Endothelial cell of umbilical vein (primary cell): ENCODE measurements around the gene RHOB. TPM values are rescaled to one million over a fixed set of nuclear protein-coding genes. Genes with fewer than 3 reads are reported as not detected.

Experiments
- BruUV-seq: library from RNA; stranded (reverse); fragments of 400-500 nt; replicated peaks from 2 replicates; lab custom pipeline; 2021; lab: Mats Ljungman, UMichigan
- CTCF ChIA-PET: fragments of 300-600, 350-600 bp; sonication (Branson Sonifier 250); formaldehyde crosslinking; loops from one replicate; lab custom pipeline; 2021; ENCODE audit warnings: antibody characterized with exemption, inconsistent platforms; lab: Charles Lee
- POLR2A ChIA-PET: fragments of 300-600, 350-600 bp; sonication (Branson Sonifier 250); formaldehyde crosslinking; loops from one replicate; lab custom pipeline; 2021; ENCODE audit warnings: antibody characterized with exemption, inconsistent platforms; lab: Charles Lee
- DNase-seq: peaks from one replicate; pipeline ENCODE4 v3.0.0-alpha.2; 2011; ENCODE audit warnings: low read depth, low spot score
- FAIRE-seq: peaks from 2 replicates; lab custom pipeline; 2011; peaks lifted over from hg19 to GRCh38; lab: Jason Lieb, UNC
- H2AFZ ChIP-seq: 2 replicates; pipeline ENCODE4 v1.6.0; 2012; ENCODE audit warnings: low read depth, low read length, control low read depth, inconsistent platforms
- H3K27ac ChIP-seq: 2 replicates; pipeline ENCODE4 v1.5.1; 2011; ENCODE audit warnings: low read depth, mild to moderate bottlenecking, control low read depth, low read length, moderate library complexity; ENCODE audit not compliant: insufficient read depth
- H3K27me3 ChIP-seq, 2 experiments: 2 replicates each; pipeline versions ENCODE4 v1.6.0 to v1.6.1; 2011; ENCODE audit warnings: low read length in 2 of 2, mixed read lengths in 1 of 2; ENCODE audit not compliant: control insufficient read depth in 2 of 2, insufficient read depth in 2 of 2
- H3K36me3 ChIP-seq, 2 experiments: 2 replicates in 1 of 2; 3 replicates in 1 of 2; pipeline ENCODE4 v1.5.1; 2011; ENCODE audit warnings: low read length in 2 of 2, mild to moderate bottlenecking in 1 of 2, moderate library complexity in 1 of 2; ENCODE audit not compliant: control insufficient read depth in 2 of 2, insufficient read depth in 2 of 2; ENCODE audit errors: extremely low read depth in 1 of 2
- H3K4me1 ChIP-seq: 3 replicates; pipeline ENCODE4 v1.5.1; 2011; ENCODE audit warnings: mild to moderate bottlenecking, low read length; ENCODE audit not compliant: control insufficient read depth, insufficient read depth; ENCODE audit errors: extremely low read depth
- H3K4me2 ChIP-seq: 2 replicates; pipeline ENCODE4 v1.6.1; 2011; ENCODE audit warnings: low read length, control low read depth, mixed read lengths; ENCODE audit not compliant: insufficient read depth
- H3K4me3 ChIP-seq, 3 experiments: fragments of 200-600 bp in 1 of 3; sonication (generic), shearing (Covaris generic) in 1 of 3; replicated peaks in 1 of 3; 2 replicates each; pipeline ENCODE4 v1.5.1; 2011 to 2016; ENCODE audit warnings: control low read depth in 3 of 3, low read length in 3 of 3, mild to moderate bottlenecking in 2 of 3, inconsistent platforms in 1 of 3, low read depth in 1 of 3, moderate library complexity in 1 of 3; ENCODE audit not compliant: insufficient read depth in 1 of 3
- H3K79me2 ChIP-seq: 2 replicates; pipeline ENCODE4 v1.6.0; 2012; ENCODE audit warnings: low read length, inconsistent platforms; ENCODE audit not compliant: control insufficient read depth, insufficient read depth
- H3K9ac ChIP-seq: replicated peaks from 2 replicates; pipeline ENCODE3; 2011; ENCODE audit warnings: low read length, control low read depth; ENCODE audit not compliant: insufficient read depth; ENCODE audit errors: extremely low read depth
- H3K9me1 ChIP-seq: replicated peaks from 3 replicates; pipeline ENCODE4 v1.6.0; 2011; ENCODE audit warnings: mild to moderate bottlenecking, low read length; ENCODE audit not compliant: control insufficient read depth, insufficient read depth; ENCODE audit errors: extremely low read depth
- H3K9me3 ChIP-seq: replicated peaks from 2 replicates; pipeline ENCODE4 v1.5.1; 2012; ENCODE audit warnings: low read length, inconsistent platforms; ENCODE audit not compliant: control insufficient read depth, insufficient read depth
- H4K20me1 ChIP-seq: replicated peaks from 2 replicates; pipeline ENCODE3; 2011; ENCODE audit warnings: mild to moderate bottlenecking, low read length; ENCODE audit not compliant: control insufficient read depth, insufficient read depth; ENCODE audit errors: extremely low read depth
- CTCF ChIP-seq, 2 donors: IDR thresholded peaks; 1 replicate in 1 of 2; 2 replicates in 1 of 2; pipeline ENCODE4 v1.5.1; 2011; ENCODE audit warnings: low read length in 2 of 2, mild to moderate bottlenecking in 2 of 2, moderate library complexity in 2 of 2, control low read depth in 1 of 2, inconsistent platforms in 1 of 2, low read depth in 1 of 2; ENCODE audit not compliant: insufficient read depth in 1 of 2; ENCODE audit errors: extremely low read depth in 1 of 2
- EZH2 ChIP-seq: IDR thresholded peaks from 2 replicates; pipeline ENCODE4 v1.6.1; 2012; ENCODE audit warnings: borderline replicate concordance, low read depth, mild to moderate bottlenecking, moderate library complexity, low read length, inconsistent platforms; ENCODE audit not compliant: severe bottlenecking
- FOS ChIP-seq: IDR thresholded peaks from 2 replicates; pipeline ENCODE4 v1.6.1; 2011; ENCODE audit warnings: mild to moderate bottlenecking, low read length, moderate library complexity, borderline replicate concordance; ENCODE audit not compliant: insufficient read depth
- GATA2 ChIP-seq: IDR thresholded peaks from 2 replicates; pipeline ENCODE4 v1.7.0; 2011; ENCODE audit warnings: low read depth, mild to moderate bottlenecking, moderate library complexity, mixed read lengths, low read length; ENCODE audit not compliant: insufficient read length, insufficient read depth
- JUN ChIP-seq: IDR thresholded peaks from 2 replicates; pipeline ENCODE4 v1.6.1; 2011; ENCODE audit warnings: borderline replicate concordance, low read depth; ENCODE audit not compliant: insufficient read length, insufficient read depth
- MYC ChIP-seq: IDR thresholded peaks from one replicate; pipeline ENCODE4 v1.6.1; 2011; ENCODE audit warnings: mild to moderate bottlenecking, low read depth, low read length
- POLR2A ChIP-seq: IDR thresholded peaks from 2 replicates; pipeline ENCODE4 v1.6.1; 2012; ENCODE audit warnings: low read depth, mild to moderate bottlenecking, control low read depth, low read length
- POLR2AphosphoS5 ChIP-seq: IDR thresholded peaks from 2 replicates; pipeline ENCODE4 v1.6.1; 2012; ENCODE audit warnings: low read depth, mild to moderate bottlenecking, control low read depth, low read length, moderate library complexity; ENCODE audit not compliant: insufficient read depth
- dilution Hi-C: fragments of 300-500 bp; cut with MboI; formaldehyde crosslinking; loops from one replicate; pipeline ENCODE4 v1.15.0; 2019; ENCODE audit warnings: low sequenced_read_pairs; ENCODE audit not compliant: extremely low pct_ligation_motif_present
- intact Hi-C: fragments of 100-400 bp; cut with micrococcal nuclease; formaldehyde crosslinking; loops from one replicate; pipeline ENCODE4 v1.10.0; 2022
- polyA plus RNA-seq, 4 experiments: library from polyadenylated mRNA; depleted of rRNA in 3 of 4; stranded (reverse) in 3 of 4; unstranded in 1 of 4; fragments of >200 nt; gene quantifications; 2 replicates each; pipeline versions ENCODE4 v1.2.1 to v1.2.3, GENCODE V29; 2011 to 2012; ENCODE audit warnings: missing spikeins in 1 of 4
- total RNA-seq: library from RNA; stranded (reverse); gene quantifications from 2 replicates; pipeline ENCODE4 v1.2.3, GENCODE V29; 2021
- TF ChIP-seq, protein P1 (sequence below): IDR thresholded peaks from 2 replicates; pipeline ENCODE4 v1.6.1; 2011; ENCODE audit not compliant: insufficient read depth, insufficient read length

Gene RHOB
- total and polyA plus RNA-seq, 2 donors (not counting 3 experiments of a cell fraction or from before 2014, with no cell fraction given), result 830 to 1,101 TPM

DNA sequence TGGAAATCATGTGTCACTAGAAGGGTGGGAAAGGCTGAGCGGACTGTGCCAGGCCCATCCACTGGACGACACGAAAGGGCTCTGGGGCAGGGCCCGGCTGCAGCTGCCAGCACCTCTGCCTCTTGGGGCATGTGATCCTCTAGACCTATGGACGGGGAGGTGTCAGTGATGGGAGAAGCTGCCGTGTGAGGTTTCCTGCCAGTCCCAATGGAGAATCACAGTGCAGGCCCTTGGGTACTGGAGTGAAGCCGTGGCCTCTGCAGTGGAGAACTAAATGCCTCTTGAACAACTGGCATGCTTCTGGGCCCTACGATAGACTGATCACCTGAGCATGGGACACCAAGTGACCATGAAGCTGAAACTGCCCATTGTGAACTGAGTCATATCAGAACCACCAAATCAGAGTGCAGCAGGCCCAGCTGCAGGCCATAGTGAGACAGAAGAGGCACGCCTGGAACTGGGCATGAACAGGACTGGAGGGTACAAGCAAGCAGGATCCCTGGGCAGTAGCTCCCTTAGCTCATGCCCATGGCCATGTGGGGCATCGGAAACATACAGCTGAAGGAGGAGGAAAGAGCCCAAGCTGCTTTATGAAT is 18.8 kb upstream of the RHOB start:
- Histone ChIP-seq H3K27ac (no peak overlapping the region), H3K79me2 (no peaks in the 10 kb centered on the region), H3K9me3 (no peaks in the 10 kb centered on the region), H3K36me3 (no peaks in the 10 kb centered on the region), H4K20me1 (no peaks in the 10 kb centered on the region), H3K9me1 (no peaks in the 10 kb centered on the region), H3K4me2 (no peak overlapping the region), H3K4me3 (no peak overlapping the region), H2AFZ (no peak overlapping the region), H3K9ac (no peak overlapping the region), H3K4me1 (peaks cover 12% of the 10 kb centered on the region), H3K27me3 (peaks cover 4 to 9% of the 10 kb centered on the region in 2 experiments)
- TF ChIP-seq POLR2A, result no peak
- TF ChIP-seq GATA2, result no peak
- TF ChIP-seq CTCF (IDR thresholded peaks at IDR 0.05; ENCODE audit: extremely low read depth in 1 of 2, insufficient read depth in 1 of 2, low read depth in 1 of 2, low read length in 2 of 2), result no peak
- TF ChIP-seq JUN, result no peak
- TF ChIP-seq FOS, result no peak
- TF ChIP-seq EZH2, result no peak
- no peak for TF ChIP-seq MYC
- no peak for TF ChIP-seq POLR2AphosphoS5
- TF ChIP-seq, protein P1, sequence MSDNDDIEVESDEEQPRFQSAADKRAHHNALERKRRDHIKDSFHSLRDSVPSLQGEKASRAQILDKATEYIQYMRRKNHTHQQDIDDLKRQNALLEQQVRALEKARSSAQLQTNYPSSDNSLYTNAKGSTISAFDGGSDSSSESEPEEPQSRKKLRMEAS, result no peak
- DNase-seq (no peak), FAIRE-seq (no peak)
- BruUV-seq, result no TSS peak
- intact Hi-C loops, result loop anchor here (2.0 kb wide), 1 partner anchor 43 kb away; no protein-coding TSS in a partner anchor
- POLR2A ChIA-PET, result no interaction called here
- dilution Hi-C loops, result no loop called here
- CTCF ChIA-PET, result interaction anchor here (1.0 to 11.7 kb wide), 3 partner anchors 10 to 215 kb away, joined by 3 to 122 read pairs (median 5); no protein-coding TSS in a partner anchor
